Measurements from ENCODE around the gene ARFGAP2.

Gene ARFGAP2

GRCh38 chr11:47147250-47147649 lies 29.4 kb downstream of the ARFGAP2 start:
- no peak for DNase-seq

DNA sequence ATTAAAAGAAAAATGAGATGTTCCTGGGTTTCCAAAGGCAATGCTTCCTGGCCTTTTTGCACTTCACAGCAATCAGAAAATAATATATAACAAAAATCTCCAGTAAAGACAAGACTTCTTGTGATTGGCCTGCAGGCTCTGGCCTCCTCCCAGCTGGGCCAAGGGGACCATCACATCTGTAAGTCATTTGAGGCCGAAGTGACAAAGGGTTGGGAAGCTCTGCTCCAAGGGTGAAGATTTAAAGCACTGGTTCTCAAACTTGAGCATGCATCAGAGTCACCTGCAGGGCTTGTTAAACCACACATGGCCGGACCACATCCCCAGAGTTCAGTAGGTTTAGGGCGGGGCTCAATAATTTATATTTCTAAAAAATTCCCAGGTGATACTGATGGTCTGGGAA lies 32.1 kb downstream of the ARFGAP2 start:
- DNase-seq = no peak

- no peak for DNase-seq
Observed at GRCh38 chr11:47143322-47143721, 33.4 kb downstream of the ARFGAP2 start.

DNA sequence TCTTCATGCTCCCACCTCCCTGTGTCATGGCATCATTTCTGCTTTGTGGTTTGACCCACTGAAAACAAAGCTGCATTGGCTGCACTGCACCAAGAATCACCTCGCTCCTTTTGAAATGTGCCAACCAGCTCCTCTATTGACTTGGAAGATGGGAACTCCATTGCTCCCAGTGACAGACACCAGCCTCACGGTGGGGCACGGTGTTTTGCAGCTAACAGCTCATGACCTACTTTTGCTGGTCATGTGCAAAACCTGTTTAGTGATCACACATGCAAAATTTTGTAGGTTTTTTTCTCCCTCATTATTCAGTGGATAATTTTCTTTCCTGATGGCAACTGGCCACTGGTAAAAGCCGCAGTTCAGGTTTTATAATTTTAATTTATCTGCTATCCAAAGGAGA lies 36.8 kb downstream of the ARFGAP2 start:
- DNase-seq = no peak

- no peak for DNase-seq
Observed at GRCh38 chr11:47137476-47137875, 39.2 kb downstream of the ARFGAP2 start.

DNA sequence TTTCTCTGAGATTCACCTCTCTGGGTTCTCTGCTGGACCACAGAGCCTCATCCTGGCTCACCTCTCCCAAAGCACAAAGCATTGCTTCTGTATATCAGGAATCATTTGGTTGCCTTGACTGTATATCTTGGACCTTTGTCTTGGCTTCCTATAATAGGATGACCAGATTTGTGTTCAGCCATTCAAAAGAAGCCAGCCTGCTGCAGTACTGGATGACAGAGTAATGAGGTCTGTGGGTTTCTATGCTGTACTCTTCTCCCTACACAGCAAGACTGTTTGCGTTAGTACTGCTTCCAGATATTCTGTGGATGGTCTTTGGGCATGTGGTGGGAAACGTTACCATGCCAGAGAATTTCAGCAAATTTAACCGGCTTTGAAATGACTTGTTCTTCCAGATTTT lies 39.8 kb downstream of the ARFGAP2 start:
- no peak for DNase-seq

GRCh38 chr11:47136327-47136726 lies 40.4 kb downstream of the ARFGAP2 start:
- no peak for DNase-seq

DNA sequence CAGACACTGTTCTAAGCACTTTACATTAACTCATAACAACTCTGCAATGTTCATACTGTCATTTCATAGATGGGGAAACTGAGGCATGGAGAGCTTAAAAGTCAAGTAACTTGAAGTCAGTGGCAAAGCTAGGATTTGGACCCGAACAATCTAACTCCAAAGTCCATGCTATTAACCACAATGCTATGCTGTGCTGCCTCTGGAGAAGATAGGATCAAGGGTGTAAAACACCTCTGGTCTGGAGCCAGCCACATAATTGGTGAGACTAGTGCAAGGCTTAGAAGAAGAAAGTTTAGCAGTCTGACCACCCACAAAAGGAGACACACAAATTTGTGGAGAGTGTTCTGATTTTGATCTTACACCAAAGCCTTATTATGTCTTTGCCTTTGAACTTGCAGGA lies 43.7 kb downstream of the ARFGAP2 start:
- no peak for DNase-seq

GRCh38 chr11:47132490-47132889 lies 44.2 kb downstream of the ARFGAP2 start:
- no peak for DNase-seq

DNA sequence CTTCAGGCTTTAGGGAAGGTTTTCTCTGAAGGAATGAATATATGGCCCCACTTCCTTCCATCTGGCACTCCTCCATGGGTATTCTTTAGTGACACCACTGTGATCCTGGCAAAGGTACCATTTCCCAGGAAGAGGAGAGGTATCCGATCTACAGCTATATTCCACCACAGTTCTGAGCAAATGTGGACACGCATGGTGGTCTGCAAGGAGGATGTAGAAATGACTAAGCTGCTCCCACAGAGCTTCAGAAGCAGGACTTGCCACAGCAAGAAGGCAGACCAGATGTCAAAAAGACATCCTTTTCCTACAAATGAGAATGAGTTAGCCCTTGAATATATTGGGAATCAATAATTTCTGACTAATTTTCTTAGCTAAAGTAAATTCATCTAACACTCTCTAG lies 45.5 kb downstream of the ARFGAP2 start:
- DNase-seq = no peak

DNA sequence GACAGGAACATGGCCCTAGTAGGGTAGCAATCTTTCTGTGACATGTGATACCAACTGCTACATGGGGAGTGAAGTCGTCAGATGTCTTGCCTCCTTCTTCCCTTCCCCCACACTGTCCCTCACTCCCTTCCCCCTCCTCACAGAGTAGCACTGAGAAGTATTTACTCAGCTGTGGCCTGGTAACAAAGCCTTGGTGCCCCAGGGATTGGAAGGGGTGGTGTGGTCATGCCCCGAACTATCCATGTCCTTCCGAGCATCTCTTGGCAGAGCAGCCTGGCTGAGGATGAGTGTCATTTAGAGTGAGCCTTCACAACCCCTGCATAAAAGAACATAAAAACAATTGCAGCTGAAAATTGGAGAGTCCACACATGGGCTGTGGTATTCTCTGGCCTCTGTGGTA lies 46.1 kb downstream of the ARFGAP2 start:
- no peak for DNase-seq

- DNase-seq = no peak
Observed at GRCh38 chr11:47127213-47127612, 49.5 kb downstream of the ARFGAP2 start.

- DNase-seq = no peak
Observed at GRCh38 chr11:47125083-47125482, 51.6 kb downstream of the ARFGAP2 start.

- no peak for DNase-seq
Observed at GRCh38 chr11:47124675-47125074, 52.0 kb downstream of the ARFGAP2 start.

GRCh38 chr11:47123094-47123493 lies 53.6 kb downstream of the ARFGAP2 start:
- DNase-seq = no peak

- no peak for DNase-seq
Observed at GRCh38 chr11:47121731-47122130, 54.9 kb downstream of the ARFGAP2 start.

GRCh38 chr11:47121056-47121455 lies 55.6 kb downstream of the ARFGAP2 start:
- no peak for DNase-seq

- peak in 2 of 4 experiments; percentile 7 to 11 for DNase-seq
Observed at GRCh38 chr11:47118958-47119688, 57.6 kb downstream of the ARFGAP2 start.
